Cardiac muscle cell (in vitro differentiated cells and primary cell): ENCODE results near the gene CKB. TPM values are rescaled to one million over a fixed set of nuclear protein-coding genes. Genes with fewer than 3 reads are reported as not detected.

Source experiments
- DNase-seq, 2 donors: peaks; one replicate each; pipeline versions ENCODE4 v3.0.0 to v3.0.0-alpha.2; 2010 to 2017; ENCODE audit warnings: low read depth in 1 of 2, low spot score in 1 of 2
- H3K27ac ChIP-seq: fragments of 200-600 bp; sonication (generic); 2 replicates; pipeline ENCODE4 v1.5.1; 2016
- H3K27me3 ChIP-seq: fragments of 200-600 bp; sonication (generic); 2 replicates; pipeline ENCODE4 v1.6.0; 2016; ENCODE audit warnings: control low read depth
- H3K36me3 ChIP-seq: fragments of 200-600 bp; sonication (generic); 2 replicates; pipeline ENCODE4 v1.5.1; 2016; ENCODE audit warnings: control low read depth
- H3K4me1 ChIP-seq: fragments of 200-600 bp; sonication (generic); 2 replicates; pipeline ENCODE4 v1.8.1; 2017; ENCODE audit warnings: low read depth, mild to moderate bottlenecking, mixed run types
- H3K4me3 ChIP-seq: fragments of 200-600 bp; sonication (generic); 2 replicates; pipeline ENCODE4 v1.5.1; 2016; ENCODE audit warnings: mild to moderate bottlenecking
- H3K9me3 ChIP-seq: fragments of 200-600 bp; sonication (generic); 2 replicates; pipeline ENCODE4 v1.5.1; 2017; ENCODE audit warnings: low read depth, mild to moderate bottlenecking, control low read depth
- polyA plus RNA-seq: library from polyadenylated mRNA; unstranded; fragments of >200 nt; fragmentation: Nextera tagmentation; extraction: Ambion mirVana; gene quantifications from 2 replicates; pipeline ENCODE4 v1.2.1, GENCODE V29; 2016
- total RNA-seq: library from RNA; depleted of rRNA; stranded (reverse); fragments of >200 nt; gene quantifications from 2 replicates; pipeline ENCODE4 v1.2.3, GENCODE V29; 2016
- TF ChIP-seq, protein P1 (sequence below): IDR thresholded peaks from 2 replicates; pipeline ENCODE4 v1.5.1; 2012; ENCODE audit warnings: low read depth, mild to moderate bottlenecking, low read length

The CKB gene
- total and polyA plus RNA-seq, 2 experiments from 2014 or later = 169 to 327 TPM

DNA sequence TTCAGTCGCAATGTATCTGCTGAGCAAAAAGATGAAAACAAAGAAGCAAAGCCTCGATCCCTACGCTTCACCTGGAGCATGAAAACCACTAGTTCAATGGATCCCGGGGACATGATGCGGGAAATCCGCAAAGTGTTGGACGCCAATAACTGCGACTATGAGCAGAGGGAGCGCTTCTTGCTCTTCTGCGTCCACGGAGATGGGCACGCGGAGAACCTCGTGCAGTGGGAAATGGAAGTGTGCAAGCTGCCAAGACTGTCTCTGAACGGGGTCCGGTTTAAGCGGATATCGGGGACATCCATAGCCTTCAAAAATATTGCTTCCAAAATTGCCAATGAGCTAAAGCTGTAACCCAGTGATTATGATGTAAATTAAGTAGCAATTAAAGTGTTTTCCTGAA, 19.8 kb downstream of the CKB start:
- H3K27me3 ChIP-seq = no peaks in the 10 kb centered on the region
- TF ChIP-seq, protein P1, sequence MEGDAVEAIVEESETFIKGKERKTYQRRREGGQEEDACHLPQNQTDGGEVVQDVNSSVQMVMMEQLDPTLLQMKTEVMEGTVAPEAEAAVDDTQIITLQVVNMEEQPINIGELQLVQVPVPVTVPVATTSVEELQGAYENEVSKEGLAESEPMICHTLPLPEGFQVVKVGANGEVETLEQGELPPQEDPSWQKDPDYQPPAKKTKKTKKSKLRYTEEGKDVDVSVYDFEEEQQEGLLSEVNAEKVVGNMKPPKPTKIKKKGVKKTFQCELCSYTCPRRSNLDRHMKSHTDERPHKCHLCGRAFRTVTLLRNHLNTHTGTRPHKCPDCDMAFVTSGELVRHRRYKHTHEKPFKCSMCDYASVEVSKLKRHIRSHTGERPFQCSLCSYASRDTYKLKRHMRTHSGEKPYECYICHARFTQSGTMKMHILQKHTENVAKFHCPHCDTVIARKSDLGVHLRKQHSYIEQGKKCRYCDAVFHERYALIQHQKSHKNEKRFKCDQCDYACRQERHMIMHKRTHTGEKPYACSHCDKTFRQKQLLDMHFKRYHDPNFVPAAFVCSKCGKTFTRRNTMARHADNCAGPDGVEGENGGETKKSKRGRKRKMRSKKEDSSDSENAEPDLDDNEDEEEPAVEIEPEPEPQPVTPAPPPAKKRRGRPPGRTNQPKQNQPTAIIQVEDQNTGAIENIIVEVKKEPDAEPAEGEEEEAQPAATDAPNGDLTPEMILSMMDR = no peak
- no peaks in the 10 kb centered on the region for H3K4me1 ChIP-seq
- no peak for DNase-seq
- peaks cover 35% of the 10 kb centered on the region for H3K36me3 ChIP-seq
- no peak overlapping the region for H3K27ac ChIP-seq
- H3K9me3 ChIP-seq = no peaks in the 10 kb centered on the region
- no peak overlapping the region for H3K4me3 ChIP-seq

DNA sequence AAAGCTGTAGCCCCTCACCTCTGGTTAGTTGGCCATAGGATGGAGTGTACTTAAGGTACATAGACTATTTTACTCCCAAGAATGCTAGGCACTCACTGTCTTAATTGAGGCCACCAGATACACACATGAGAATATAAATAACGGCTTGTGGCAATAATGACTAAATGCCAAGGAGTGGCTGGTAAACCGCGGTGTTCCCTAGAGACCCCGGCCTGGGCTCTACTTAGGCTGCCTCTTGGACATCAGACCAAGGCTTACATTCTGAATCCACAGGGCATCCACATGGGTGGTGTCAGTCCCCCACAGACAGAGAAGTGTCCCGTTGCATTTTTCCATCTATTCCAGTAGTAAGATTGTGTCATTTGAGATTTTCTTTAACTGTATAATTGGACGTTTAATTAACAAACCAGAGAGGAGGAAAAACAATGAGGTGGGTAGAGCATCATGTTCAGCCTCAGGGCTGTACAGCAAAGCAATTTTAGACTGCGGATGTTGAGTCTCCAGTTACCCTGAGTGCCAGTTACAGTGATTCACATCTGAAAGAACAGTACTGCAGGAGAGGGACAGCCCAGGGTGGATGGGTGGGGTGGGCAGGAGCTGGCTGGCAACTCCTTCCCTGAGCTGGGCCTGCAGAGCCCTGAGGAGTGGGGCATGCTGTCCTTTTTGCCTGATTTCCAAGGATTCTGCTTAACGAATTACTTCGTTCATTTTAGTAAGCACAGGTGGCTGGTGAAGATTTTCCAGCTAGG, 20.5 kb downstream of the CKB start:
- H3K4me3 ChIP-seq = no peak overlapping the region
- no peak for DNase-seq
- peaks cover 40% of the 10 kb centered on the region for H3K36me3 ChIP-seq
- H3K9me3 ChIP-seq = no peaks in the 10 kb centered on the region
- H3K4me1 ChIP-seq = no peaks in the 10 kb centered on the region
- H3K27ac ChIP-seq = no peak overlapping the region
- H3K27me3 ChIP-seq = no peaks in the 10 kb centered on the region
- TF ChIP-seq, protein P1 = no peak

DNA sequence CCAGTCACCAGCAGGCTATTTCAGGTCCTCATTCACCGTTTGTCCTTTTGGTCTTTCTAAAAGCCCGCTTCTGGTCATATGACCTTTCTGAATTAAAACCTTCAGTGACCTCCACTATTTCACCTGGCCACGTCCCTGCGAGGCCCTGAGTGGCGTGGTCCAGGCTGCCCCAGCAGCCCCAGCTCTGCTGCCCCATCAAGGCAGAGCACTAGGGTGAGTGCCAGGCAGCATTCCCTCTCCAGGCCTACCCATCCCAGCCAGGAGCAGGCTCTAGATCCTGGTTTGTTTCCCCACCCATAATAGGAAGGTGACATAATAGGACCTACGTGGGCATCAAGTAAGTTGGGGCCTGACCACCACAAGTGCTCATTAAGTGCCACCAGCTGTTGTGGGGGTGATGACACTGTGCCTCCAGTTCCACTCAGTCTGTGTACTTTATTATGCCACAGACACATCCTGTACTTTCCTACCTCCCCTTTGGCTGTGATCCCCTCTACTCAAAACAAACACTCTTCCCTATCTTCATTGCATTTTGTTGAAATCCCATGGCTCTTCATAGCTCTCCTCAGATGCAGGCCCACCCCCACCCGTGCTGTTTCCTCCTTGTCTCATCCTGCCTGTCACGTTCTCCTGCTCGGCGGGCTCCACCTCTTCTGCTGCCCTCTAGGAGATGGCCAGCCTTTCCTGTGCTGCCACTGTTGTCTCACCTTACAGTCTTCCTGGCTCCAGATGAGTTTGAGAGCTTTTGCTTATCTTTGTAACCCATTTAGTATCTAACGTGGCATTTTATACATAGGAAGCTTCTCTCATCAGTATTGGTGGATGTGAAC, 21.4 kb downstream of the CKB start:
- H3K9me3 ChIP-seq = no peaks in the 10 kb centered on the region
- H3K4me3 ChIP-seq = no peak overlapping the region
- peaks cover 45% of the 10 kb centered on the region for H3K36me3 ChIP-seq
- DNase-seq = no peak
- TF ChIP-seq, protein P1 = no peak
- no peaks in the 10 kb centered on the region for H3K27me3 ChIP-seq
- H3K27ac ChIP-seq = no peak overlapping the region
- no peaks in the 10 kb centered on the region for H3K4me1 ChIP-seq

DNA sequence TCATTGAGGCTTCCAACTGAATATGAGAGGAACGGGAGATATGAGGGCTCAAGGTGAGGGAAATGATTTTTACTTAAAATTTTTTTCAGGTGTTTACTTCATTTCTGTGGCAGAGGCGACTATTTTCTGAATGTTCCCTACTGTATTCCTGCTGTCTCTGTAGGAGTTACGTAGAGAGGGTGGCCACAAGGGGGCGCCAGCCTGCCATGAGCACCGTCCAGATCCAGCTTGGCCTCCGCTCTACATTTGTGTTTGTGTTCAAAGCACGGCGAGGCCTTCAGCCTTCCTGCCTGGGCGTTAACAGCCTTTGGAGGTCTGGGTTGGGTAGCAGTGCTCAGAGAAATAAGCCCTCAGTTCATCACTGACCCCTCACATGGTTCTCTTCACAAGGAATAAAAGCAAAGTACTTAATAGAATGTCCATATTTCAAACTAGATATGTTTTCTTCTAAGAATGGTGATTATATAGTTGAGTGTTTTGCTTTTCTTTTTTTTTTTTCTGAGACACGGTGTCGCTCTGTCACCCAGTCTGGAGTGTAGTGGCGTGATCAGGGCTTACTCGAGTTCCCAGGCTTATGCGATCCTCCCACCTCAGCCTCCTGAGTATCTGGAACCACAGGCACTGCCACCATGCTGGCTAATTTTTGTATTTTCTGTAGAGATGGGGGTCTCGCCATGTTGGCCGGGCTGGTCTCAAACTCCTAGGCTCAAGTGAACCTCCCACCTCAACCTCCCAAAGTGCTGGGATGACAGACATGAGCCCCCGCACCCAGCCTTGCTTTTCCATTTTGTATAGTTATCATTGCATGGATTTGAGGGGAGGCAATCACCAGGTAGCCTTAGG, 22.3 kb downstream of the CKB start:
- no peaks in the 10 kb centered on the region for H3K4me1 ChIP-seq
- peaks cover 43% of the 10 kb centered on the region for H3K36me3 ChIP-seq
- H3K27me3 ChIP-seq = no peaks in the 10 kb centered on the region
- no peaks in the 10 kb centered on the region for H3K9me3 ChIP-seq
- peak overlapping the region; percentile 6 for H3K27ac ChIP-seq
- DNase-seq = peak; percentile 91 to 94
- TF ChIP-seq, protein P1 = peak; percentile 97
- H3K4me3 ChIP-seq = no peak overlapping the region

DNA sequence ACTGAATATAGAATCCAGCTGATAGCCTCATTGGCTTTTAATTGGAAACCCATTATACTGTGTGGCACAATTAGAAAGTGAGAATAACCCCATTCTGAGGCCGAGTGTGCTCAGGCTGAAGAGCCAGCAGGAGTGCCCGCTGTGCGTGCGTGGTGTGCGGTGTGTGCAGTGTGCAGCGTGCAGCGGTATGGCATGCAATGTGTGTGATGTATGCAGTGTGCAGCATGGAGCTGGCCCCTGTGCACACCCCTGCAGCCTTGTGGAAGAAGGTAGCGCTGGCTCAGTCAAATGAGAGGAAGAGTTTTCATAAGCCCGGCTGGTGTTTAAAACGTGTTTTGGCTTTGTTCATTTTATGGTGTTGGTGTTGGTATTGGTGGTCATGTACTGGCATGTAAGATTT, 22.9 kb downstream of the CKB start:
- H3K9me3 ChIP-seq = no peaks in the 10 kb centered on the region
- no peaks in the 10 kb centered on the region for H3K4me1 ChIP-seq
- no peak for DNase-seq
- peaks cover 47% of the 10 kb centered on the region for H3K36me3 ChIP-seq
- H3K27ac ChIP-seq = peak overlapping the region; percentile 6
- no peak overlapping the region for H3K4me3 ChIP-seq
- TF ChIP-seq, protein P1 = no peak
- H3K27me3 ChIP-seq = no peaks in the 10 kb centered on the region
